ENCODE data around the gene C16orf78. TPM values are rescaled to one million over a fixed set of nuclear protein-coding genes. Genes with fewer than 3 reads are reported as not detected.

C16orf78 gene
- total and polyA plus RNA-seq, 8 donors, result 0.16 to 0.20 TPM; not detected in 6

GRCh38 chr16:49424961-49425360, 51.4 kb downstream of the C16orf78 start:
- no peak for TF ChIP-seq CTCF (IDR thresholded peaks at IDR 0.05)
- H3K36me3 ChIP-seq, result no peaks in the 10 kb centered on the region
- no peak overlapping the region for H3K27ac ChIP-seq
- H3K9me3 ChIP-seq, result peaks cover 0 to 6% of the 10 kb centered on the region in 2 donors
- H3K27me3 ChIP-seq, result no peaks in the 10 kb centered on the region
- DNase-seq (no peak), ATAC-seq (no peak)
- intact Hi-C loops (cut with DNase I), result no loop called here
- H3K4me1 ChIP-seq, result no peaks in the 10 kb centered on the region
- no peak overlapping the region for H3K4me3 ChIP-seq

GRCh38 chr16:49427771-49428170, 54.2 kb downstream of the C16orf78 start:
- no peak overlapping the region for H3K27ac ChIP-seq
- H3K27me3 ChIP-seq, result no peaks in the 10 kb centered on the region
- intact Hi-C loops (cut with DNase I), result no loop called here
- no peak for DNase-seq
- H3K9me3 ChIP-seq, result peaks cover 0 to 6% of the 10 kb centered on the region in 2 donors
- no peaks in the 10 kb centered on the region for H3K4me1 ChIP-seq
- H3K36me3 ChIP-seq, result no peaks in the 10 kb centered on the region
- ATAC-seq, result no peak
- no peak overlapping the region for H3K4me3 ChIP-seq
- TF ChIP-seq CTCF (IDR thresholded peaks at IDR 0.05), result no peak

- intact Hi-C loops (cut with DNase I), result no loop called here
- ATAC-seq (no peak), DNase-seq (no peak)
- peaks cover 0 to 6% of the 10 kb centered on the region in 2 donors for H3K9me3 ChIP-seq
- no peak overlapping the region for H3K4me3 ChIP-seq
- H3K4me1 ChIP-seq, result no peaks in the 10 kb centered on the region
- no peak overlapping the region for H3K27ac ChIP-seq
- no peaks in the 10 kb centered on the region for H3K27me3 ChIP-seq
- H3K36me3 ChIP-seq, result no peaks in the 10 kb centered on the region
- TF ChIP-seq CTCF (IDR thresholded peaks at IDR 0.05), result no peak
These were observed 55.2 kb downstream of the C16orf78 start for GRCh38 chr16:49428808-49429207.

GRCh38 chr16:49431040-49431439, 57.4 kb downstream of the C16orf78 start:
- Histone ChIP-seq H3K9me3 (peaks cover 0 to 6% of the 10 kb centered on the region in 2 donors), H3K4me1 (no peaks in the 10 kb centered on the region), H3K36me3 (no peaks in the 10 kb centered on the region), H3K4me3 (no peak overlapping the region), H3K27ac (no peak overlapping the region), H3K27me3 (no peaks in the 10 kb centered on the region)
- TF ChIP-seq CTCF (IDR thresholded peaks at IDR 0.05), result no peak
- DNase-seq (no peak), ATAC-seq (no peak)
- intact Hi-C loops (cut with DNase I), result no loop called here

- H3K36me3 ChIP-seq, result no peaks in the 10 kb centered on the region
- H3K27me3 ChIP-seq, result no peaks in the 10 kb centered on the region
- DNase-seq (no peak), ATAC-seq (no peak)
- H3K4me3 ChIP-seq, result no peak overlapping the region
- no peak overlapping the region for H3K27ac ChIP-seq
- H3K9me3 ChIP-seq, result peaks cover 0 to 6% of the 10 kb centered on the region in 2 donors
- no peak for TF ChIP-seq CTCF (IDR thresholded peaks at IDR 0.05)
- H3K4me1 ChIP-seq, result no peaks in the 10 kb centered on the region
- intact Hi-C loops (cut with DNase I), result no loop called here
These were observed 58.1 kb downstream of the C16orf78 start for GRCh38 chr16:49431591-49432290.
